Stimulated activated CD4-positive, alpha-beta T cell treated with anti-CD3 and anti-CD28 coated beads, Interleukin-4, amount 100 ng/mL, for 24 hours (primary cell): ENCODE measurements around the gene GABARAPL1.
"Not testable (repeated sequence)": the region's sequence is repeated elsewhere in the genome, so short reads cannot be mapped to it uniquely, and the experiment has no call there.

ENCODE experiments used
- DNase-seq: peaks from one replicate; pipeline ENCODE4 v3.0.0-alpha.2; 2020

GABARAPL1 gene

GRCh38 chr12:10204495-10204894 lies 8.2 kb upstream of the GABARAPL1 start:
- DNase-seq, result not testable (repeated sequence)

GRCh38 chr12:10205220-10205807 lies 7.4 kb upstream of the GABARAPL1 start:
- DNase-seq, result no peak

- DNase-seq, result no peak
Measured at GRCh38 chr12:10207136-10207535, 5.5 kb upstream of the GABARAPL1 start.

- DNase-seq, result no peak
Measured at GRCh38 chr12:10210225-10210624, 2.5 kb upstream of the GABARAPL1 start.

DNA sequence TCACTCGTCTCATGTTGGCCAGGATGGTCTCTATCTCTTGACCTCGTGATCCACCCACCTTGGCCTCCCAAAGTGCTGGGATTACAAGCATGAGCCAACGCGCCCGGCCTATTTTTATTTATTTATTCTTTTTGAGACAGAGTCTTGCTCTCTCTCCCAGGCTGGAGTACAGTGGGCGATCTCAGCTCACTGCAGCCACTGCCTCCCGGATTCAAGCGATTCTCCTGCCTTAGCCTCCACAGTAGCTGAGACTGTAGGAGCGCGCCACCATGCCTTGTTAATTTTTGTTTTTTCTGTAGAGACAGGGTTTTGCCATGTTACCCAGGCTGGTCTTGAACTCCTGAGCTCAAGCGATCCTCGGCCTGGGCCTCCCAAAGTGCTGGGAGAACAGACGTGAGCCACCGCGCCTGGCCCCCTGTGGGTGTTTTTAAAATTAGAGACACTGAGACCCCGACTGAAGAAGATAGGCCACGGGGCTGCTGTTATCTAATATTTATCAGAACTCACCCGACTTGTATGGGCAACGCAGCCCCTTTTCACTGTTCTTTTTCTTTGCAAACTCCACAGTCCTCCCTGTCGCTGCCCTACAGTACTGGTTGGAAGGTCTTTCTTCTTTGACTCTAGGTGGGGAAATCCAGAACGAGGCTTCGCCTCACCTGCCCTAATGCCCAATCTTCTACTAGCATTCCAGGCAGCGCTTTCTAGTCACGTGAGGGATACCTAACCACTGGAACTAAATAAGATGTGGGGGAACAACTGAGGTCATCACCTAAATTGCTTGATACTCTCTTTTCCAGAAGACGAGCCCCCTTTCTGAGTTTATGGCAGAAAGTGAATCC lies 1.4 kb upstream of the GABARAPL1 start:
- no peak for DNase-seq

DNA sequence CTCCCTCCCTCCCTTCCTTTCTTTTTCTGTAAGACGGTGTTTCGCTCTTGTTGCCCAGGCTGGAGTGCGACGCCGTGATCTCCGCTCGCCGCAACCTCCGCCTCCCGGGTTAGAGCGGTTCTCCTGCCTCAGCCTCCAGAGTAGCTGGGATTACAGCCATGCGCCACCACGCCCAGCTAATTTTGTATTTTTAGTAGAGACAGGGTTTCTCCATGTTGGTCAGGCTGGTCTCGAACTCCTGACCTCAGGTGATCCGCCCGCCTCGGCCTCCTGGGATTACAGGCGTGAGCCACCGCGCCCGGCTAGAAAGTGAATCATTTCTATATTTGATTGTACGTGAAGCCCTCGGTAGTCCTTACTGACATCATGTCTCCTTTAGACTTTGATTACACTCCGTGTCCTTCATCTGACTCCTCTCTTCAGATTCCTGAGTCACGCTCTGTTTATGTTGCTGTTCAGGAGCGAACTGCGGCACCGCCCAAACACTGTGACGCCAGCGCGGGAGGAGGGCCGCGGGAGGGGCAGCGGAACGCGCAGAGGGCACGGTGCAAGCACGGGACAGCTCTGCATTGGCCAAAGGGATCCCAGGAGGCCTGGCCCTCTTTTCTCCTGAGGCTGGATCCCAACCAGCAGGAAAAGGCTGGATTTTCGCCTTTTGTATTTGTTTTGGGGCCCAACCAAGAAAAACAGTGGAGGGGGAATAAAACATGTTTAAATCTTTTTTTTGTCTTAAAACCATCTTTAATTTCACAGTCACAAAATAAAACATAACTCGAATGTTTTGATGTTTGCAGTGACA lies 538 bp upstream of the GABARAPL1 start:
- peak; percentile 87 for DNase-seq

- peak; percentile 84 for DNase-seq
Measured at GRCh38 chr12:10213168-10214135, 775 bp downstream of the GABARAPL1 start.

DNA sequence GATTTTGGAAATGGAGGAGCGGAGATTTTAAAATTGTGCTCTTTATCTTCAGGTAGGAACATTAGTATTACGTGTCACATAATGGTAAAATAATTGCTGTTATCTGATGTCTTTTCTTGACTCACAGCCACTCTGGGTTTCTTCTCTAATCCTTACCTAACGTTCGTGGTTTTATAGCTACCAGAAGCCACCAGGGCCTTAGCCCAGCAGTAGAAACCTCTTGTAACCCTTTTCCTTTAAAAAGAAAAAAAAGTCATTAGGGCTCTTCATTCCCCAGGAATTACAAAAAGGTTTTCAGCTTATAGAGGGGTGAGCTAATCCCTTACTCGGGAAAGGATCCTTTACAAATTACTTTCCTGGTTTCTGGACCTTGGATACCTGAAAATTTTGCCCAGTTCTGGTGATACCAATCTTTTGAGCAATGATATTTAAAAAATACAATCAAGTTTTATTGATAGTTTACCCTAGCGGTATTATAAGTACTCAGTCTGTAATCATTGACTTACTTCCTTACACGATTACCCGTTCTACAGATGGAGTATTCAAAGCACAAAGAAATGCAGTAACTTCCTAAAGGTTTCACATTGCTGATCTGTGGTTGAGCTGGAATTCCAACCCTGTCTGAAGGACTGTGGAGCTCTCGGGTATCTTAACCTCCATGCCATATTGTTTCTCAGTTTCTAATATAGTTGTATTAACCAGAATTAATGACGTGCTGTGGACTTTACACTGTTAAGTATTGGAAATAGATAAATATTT lies 1.6 kb downstream of the GABARAPL1 start:
- DNase-seq, result no peak

GRCh38 chr12:10214895-10215267 lies 2.2 kb downstream of the GABARAPL1 start:
- no peak for DNase-seq

GRCh38 chr12:10215436-10215835 lies 2.8 kb downstream of the GABARAPL1 start:
- no peak for DNase-seq

DNA sequence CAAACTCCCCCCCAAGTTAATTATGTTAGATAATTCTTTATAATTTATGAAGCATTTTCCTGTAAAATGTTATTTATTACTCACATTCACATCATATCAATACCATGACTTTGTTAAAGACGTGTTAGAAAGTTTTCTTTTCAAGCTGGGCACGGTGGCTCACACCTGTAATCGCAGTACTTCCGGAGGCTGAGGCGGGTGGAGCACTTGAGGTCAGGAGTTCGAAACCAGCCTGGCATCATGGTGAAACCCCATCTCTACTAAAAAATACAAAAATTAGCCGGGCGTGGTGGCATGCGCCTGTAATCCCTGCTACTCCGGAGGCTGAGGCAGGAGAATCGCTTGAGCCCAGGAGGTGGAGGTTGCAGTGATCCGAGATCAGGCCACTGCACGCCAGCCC lies 3.3 kb downstream of the GABARAPL1 start:
- DNase-seq, result peak; percentile 14

DNA sequence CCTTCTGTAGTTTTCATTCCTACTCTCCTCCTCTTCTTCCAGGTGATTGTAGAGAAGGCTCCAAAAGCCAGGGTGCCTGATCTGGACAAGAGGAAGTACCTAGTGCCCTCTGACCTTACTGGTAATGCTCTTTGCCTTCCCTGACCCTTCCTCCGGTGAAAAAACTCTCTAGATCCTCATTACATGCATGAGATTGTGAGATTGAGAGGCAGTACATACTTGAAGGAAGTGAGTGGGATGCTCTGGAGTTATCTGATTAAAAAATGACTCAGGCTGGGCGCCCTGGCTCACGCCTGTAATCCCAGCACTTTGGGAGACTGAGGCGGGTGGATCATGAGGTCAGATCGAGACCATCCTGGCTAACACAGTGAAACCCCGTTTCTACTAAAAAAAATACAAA lies 5.3 kb downstream of the GABARAPL1 start:
- no peak for DNase-seq

GRCh38 chr12:10220398-10221077 lies 7.9 kb downstream of the GABARAPL1 start:
- no peak for DNase-seq

GRCh38 chr12:10221846-10222245 lies 9.2 kb downstream of the GABARAPL1 start:
- DNase-seq, result no peak

GRCh38 chr12:10223208-10223607 lies 10.5 kb downstream of the GABARAPL1 start:
- DNase-seq, result no peak

DNA sequence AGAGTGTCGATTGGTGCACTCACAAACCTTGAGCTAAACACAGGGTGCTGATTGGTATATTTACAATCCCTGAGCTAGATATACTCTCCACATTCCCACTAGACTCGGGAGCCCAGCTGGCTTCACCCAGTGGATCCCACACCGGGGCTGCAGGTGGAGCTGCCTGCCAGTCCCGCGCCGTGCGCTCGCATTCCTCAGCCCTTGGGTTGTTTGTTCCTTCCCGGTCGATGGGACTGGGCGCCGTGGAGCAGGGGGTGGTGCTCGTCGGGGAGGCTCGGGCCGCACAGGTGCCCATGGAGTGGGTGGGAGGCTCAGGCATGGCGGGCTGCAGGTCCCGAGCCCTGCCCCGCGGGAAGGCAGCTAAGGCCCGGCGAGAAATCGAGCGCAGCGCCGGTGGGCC lies 12.7 kb downstream of the GABARAPL1 start:
- not testable (repeated sequence) for DNase-seq

DNA sequence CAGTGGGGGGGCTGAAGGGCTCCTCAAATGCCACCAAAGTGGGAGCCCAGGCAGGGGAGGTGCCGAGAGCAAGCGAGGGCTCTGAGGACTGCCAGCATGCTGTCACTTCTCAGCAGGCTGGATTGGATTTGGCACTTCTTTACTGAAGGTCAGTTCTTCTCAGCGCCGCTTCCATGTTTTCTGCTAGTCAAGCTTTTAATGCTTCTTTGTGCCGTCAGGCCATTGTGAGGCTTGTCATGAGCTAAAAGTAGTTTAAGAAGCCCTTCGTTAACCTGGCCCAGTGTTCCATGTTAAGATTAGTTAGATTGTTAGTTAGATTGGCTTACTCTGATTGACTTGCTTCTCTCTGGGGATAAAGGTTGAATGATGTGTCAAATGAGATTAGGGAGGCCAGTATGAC lies 13.4 kb downstream of the GABARAPL1 start:
- no peak for DNase-seq

GRCh38 chr12:10226731-10227130 lies 14.1 kb downstream of the GABARAPL1 start:
- no peak for DNase-seq

DNA sequence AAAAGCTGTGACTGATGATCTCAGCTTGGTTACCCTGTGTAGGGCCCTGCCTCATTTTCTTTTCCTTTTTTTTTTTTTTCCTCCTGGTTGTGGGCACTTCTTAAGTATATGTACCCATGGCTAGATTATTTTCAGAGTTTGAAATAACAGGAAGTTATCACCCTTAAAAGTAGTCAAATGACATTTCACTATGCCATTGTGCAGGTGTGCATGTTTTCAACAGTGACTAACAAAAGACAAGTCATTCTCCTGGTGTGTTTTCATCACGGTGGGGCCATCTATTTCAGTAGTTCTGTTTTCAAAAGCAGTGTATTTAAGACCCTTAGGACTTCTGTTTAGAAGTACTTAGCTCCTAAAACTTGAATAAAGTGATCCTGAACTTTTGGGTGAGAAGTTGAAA lies 15.0 kb downstream of the GABARAPL1 start:
- DNase-seq, result no peak

DNA sequence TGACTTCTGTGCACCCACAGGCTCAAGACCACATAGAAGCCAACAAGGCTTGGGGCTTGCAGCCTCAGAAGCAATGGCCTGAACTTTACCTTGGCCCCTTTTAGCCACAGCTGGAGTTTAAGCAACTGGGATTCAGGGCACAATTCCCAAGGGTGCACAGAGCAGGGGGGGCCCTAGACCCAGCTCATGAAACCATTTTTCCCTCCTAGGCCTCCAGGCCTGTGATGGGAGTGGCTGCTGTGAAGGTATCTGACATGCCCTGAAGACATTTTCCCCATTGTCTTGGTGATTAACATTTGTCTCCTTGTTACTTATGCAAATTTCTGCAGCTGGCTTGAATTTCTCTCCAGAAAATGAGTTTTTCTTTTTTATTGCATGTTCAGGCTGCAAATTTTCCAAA lies 21.9 kb downstream of the GABARAPL1 start:
- DNase-seq, result no peak
